HG03139 (cell line): ENCODE measurements around the gene ARL17B.
"Not testable (repeated sequence)": the region's sequence is repeated elsewhere in the genome, so short reads cannot be mapped to it uniquely, and the experiment has no call there.

Experiments used
- ATAC-seq: cut with Tn5 transposase; IDR thresholded peaks from one replicate; pipeline ENCODE4 v1.9.1; 2021; ENCODE audit not compliant: unreplicated experiment

ARL17B gene

GRCh38 chr17:46361755-46362154, at the start of gene ARL17B:
Gene ARL17B, minus strand, starts transcription at chr17:46361766. Its CDS starts 3,369 bp downstream, at chr17:46358397.
- peak; percentile 79 for ATAC-seq

DNA sequence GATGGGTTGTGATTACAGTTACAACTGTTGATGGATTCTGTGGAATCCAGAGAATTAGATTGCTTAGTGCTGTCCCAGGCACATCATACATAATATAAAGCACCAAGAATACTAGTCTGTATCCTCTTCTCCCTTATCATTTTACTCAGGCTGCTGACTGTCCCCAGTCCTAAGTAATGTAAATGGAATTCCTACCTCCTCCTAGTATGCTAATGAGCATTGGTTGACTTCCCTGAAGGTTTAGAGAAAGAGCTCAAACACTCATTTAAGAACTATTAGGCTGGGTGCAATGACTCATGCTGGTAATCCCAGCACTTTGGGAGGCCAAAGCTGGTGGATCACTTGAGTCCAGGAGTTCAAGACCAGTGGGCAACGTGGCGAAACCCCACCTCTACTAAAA, 48.3 kb upstream of the ARL17B start:
- not testable (repeated sequence) for ATAC-seq

GRCh38 chr17:46407155-46407554, 45.6 kb upstream of the ARL17B start:
- ATAC-seq, result not testable (repeated sequence)

DNA sequence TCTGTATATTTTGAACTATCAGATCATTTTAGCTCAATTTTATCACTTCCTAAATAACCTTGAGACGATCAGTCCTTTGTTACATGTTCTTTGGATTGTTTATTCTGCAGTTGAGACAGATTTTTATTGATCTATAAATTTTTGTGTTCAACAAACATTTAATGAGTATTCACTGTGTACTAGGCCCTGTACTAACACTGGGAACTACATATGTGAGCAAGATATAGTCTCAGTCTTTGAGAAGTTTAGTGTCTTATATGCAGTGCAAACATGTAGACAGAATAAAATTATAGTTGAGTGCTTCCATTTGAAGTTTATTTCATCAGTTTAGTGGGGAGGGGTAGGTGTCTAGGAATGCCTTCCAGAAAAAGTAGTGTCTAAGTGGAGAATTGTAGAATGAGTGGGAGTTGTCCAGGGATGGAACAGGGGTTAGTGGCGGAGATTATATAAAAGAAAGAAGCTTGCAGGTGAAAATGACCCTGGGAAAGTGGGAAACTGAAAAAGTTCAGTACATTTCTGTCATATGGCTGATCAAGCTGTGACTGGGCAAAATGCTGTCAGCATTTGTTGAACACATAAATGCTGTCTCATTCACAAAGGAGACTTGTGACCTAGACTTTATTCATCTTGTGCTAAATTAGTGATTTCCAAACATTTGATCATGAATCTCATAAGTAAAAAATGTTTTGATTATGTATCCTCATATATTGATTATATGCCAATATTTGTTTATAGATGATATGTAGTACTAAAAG, 39.6 kb upstream of the ARL17B start:
- ATAC-seq, result not testable (repeated sequence)

GRCh38 chr17:46400543-46400942, 39.0 kb upstream of the ARL17B start:
- not testable (repeated sequence) for ATAC-seq

- ATAC-seq, result not testable (repeated sequence)
Observed at GRCh38 chr17:46399993-46400392, 38.4 kb upstream of the ARL17B start.

- not testable (repeated sequence) for ATAC-seq
Observed at GRCh38 chr17:46396292-46396691, 34.7 kb upstream of the ARL17B start.

- not testable (repeated sequence) for ATAC-seq
Observed at GRCh38 chr17:46393702-46394101, 32.1 kb upstream of the ARL17B start.

GRCh38 chr17:46385491-46385890, 23.9 kb upstream of the ARL17B start:
- not testable (repeated sequence) for ATAC-seq

GRCh38 chr17:46383118-46383517, 21.6 kb upstream of the ARL17B start:
- ATAC-seq, result not testable (repeated sequence)

GRCh38 chr17:46373418-46373817, 11.9 kb upstream of the ARL17B start:
- not testable (repeated sequence) for ATAC-seq

GRCh38 chr17:46372236-46373229, 11.0 kb upstream of the ARL17B start:
- ATAC-seq, result peak; percentile 55

- ATAC-seq, result not testable (repeated sequence)
Observed at GRCh38 chr17:46367520-46367919, 6.0 kb upstream of the ARL17B start.

DNA sequence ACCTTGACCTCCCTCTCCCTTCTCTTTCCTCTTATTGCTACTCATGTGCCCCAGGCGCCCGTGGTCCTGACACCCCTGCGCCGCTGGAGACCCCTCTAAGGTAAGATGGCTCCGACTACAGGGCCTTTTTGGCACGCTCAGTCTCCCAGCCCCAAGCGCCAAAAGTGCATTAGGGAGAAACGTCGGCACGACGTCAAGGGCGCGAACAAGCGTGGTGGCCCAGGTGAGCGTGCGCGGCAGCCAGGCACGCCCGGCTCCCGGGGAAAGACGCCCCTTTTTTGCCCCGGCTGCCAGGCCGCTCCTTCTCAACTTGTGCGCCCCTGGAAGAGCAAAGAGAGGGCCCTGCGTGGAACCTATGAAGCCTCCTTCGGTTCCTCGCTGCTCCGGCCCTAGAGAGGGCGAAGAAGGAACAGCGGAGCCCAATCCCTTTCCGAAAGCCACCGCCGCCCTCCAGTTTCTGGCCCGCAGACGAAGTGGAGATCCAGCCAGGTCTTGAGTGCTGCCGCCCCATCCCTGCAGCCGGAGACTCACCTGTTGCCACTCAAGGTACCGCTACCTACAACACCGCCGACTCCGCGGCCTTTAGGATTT, 326 bp downstream of the ARL17B start:
- ATAC-seq, result peak; percentile 35

DNA sequence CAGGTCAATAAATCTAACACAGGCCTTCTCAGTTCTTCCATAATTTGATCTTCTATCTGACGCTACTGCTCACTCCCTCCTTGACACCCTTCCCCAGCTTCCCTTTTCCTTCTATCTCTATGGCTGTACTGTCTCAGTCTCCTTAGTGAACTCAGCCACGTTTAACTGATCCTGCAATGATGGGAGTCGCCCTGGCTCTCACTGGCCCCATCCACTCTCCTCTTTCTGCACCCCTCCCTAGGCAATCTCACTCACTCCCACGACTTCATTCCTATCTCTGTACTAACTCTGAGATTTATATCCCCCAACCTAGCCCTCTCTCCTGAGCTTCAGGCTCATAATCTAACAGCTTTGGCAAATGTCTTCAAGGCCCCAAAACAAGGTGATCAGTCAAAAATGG, 7.7 kb downstream of the ARL17B start:
- ATAC-seq, result not testable (repeated sequence)

DNA sequence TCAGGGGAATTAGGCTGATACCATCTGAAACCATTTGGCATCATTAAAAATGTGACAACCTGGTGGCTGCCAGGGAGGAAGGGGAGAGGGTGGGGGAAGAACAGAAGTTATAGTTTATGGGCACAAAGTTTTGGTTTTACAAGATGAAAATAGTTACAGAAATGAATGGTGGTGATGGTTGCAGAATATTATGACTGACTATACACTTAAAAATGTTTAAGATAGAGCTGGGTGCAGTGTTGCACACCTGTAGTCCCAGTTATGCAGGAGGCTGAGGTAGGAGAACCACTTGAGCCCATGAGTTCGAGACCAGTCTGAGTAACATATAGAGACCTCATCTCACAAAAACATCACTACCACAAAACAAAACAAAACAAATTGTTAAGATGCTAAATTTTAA, 12.5 kb downstream of the ARL17B start:
- ATAC-seq, result not testable (repeated sequence)

GRCh38 chr17:46348345-46348744, 13.2 kb downstream of the ARL17B start:
- not testable (repeated sequence) for ATAC-seq

DNA sequence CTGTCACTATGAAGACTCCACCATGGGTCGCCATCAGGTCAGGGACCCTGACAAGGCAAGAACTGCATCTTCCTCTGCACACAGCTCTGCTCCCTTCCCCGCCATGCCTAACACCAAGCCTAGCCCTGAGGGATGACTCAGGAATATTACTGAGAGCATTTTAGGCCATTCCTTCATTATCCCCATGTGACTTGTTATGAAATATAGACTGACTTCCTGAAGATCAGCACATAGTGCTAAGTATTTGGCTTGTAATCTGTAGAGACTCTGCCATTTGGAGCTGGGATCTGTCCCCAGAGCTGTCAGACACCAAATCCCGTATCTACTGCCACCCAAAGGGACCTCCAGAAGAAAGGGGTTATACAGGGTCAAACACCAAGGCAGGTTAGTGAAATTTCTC, 19.4 kb downstream of the ARL17B start:
- ATAC-seq, result not testable (repeated sequence)

GRCh38 chr17:46341220-46341619, 20.3 kb downstream of the ARL17B start:
- ATAC-seq, result not testable (repeated sequence)

- not testable (repeated sequence) for ATAC-seq
Observed at GRCh38 chr17:46294831-46295230, 66.7 kb downstream of the ARL17B start, which contains the start of gene LRRC37A. Gene LRRC37A, plus strand, starts transcription at chr17:46295131. Its CDS starts 3 bp downstream, at chr17:46295134.

DNA sequence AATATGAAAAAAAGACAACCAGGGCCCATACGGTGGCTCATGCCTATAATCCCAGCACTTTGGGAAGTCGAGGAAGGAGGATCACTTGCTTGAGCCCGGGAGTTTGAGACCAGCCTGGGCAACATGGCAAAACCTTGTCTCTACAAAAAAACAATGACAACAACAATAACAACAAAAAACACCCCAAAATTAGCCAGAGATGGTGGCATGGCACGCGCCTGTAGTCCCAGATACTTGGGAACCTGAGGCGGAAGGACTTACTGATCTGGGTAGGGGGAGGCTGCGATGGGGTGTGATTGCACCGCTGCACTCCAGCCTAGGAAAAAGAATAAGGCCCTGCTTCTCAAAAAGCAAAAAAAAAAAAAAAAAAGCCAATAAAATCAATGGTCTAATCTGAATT, 69.9 kb downstream of the ARL17B start:
- not testable (repeated sequence) for ATAC-seq
